ENCODE measurements around the gene RAB1A.

The RAB1A gene

GRCh38 chr2:65085148-65085547 is 44.8 kb downstream of the RAB1A start:
- no peak for DNase-seq

- DNase-seq, result no peak
Observed at GRCh38 chr2:65081232-65081685, 48.6 kb downstream of the RAB1A start.

- no peak for DNase-seq
Observed at GRCh38 chr2:65079017-65079416, 50.9 kb downstream of the RAB1A start.

GRCh38 chr2:65077898-65078297 is 52.0 kb downstream of the RAB1A start:
- DNase-seq, result no peak

GRCh38 chr2:65076345-65076710 is 53.6 kb downstream of the RAB1A start:
- no peak for DNase-seq

- DNase-seq, result no peak
Observed at GRCh38 chr2:65075605-65076344, 54.1 kb downstream of the RAB1A start.

- DNase-seq, result no peak
Observed at GRCh38 chr2:65075176-65075575, 54.7 kb downstream of the RAB1A start.

- no peak for DNase-seq
Observed at GRCh38 chr2:65073879-65074565, 55.9 kb downstream of the RAB1A start.

- DNase-seq, result no peak
Observed at GRCh38 chr2:65072181-65072970, 57.5 kb downstream of the RAB1A start.

GRCh38 chr2:65071499-65072180 is 58.3 kb downstream of the RAB1A start:
- DNase-seq, result no peak

- no peak for DNase-seq
Observed at GRCh38 chr2:65070856-65071255, 59.0 kb downstream of the RAB1A start.

GRCh38 chr2:65070172-65070830 is 59.6 kb downstream of the RAB1A start:
- DNase-seq, result peak; percentile 49

GRCh38 chr2:65069439-65069824 is 60.5 kb downstream of the RAB1A start:
- DNase-seq, result no peak

GRCh38 chr2:65067806-65068553 is 61.9 kb downstream of the RAB1A start:
- DNase-seq, result no peak

GRCh38 chr2:65064728-65065552 is 65.0 kb downstream of the RAB1A start:
- DNase-seq, result peak; percentile 50

GRCh38 chr2:65062843-65063825 is 66.8 kb downstream of the RAB1A start:
- no peak for DNase-seq

- DNase-seq, result no peak
Observed at GRCh38 chr2:65061910-65062339, 68.0 kb downstream of the RAB1A start.

- no peak for DNase-seq
Observed at GRCh38 chr2:65061146-65061909, 68.6 kb downstream of the RAB1A start.

- no peak for DNase-seq
Observed at GRCh38 chr2:65059071-65059470, 70.8 kb downstream of the RAB1A start.

All from kidney glomerular epithelial cell (primary cell).